T1000 (cell line): ENCODE results near the gene BLOC1S4.
"Not testable (repeated sequence)": the region's sequence is repeated elsewhere in the genome, so short reads cannot be mapped to it uniquely, and the experiment has no call there.

Experiments
- DNase-seq: peaks from one replicate; lab custom pipeline; 2025; ENCODE audit warnings: mixed read lengths; lab: John Stamatoyannopoulos, UW

BLOC1S4 gene

GRCh38 chr4:6742507-6742906 lies 26.5 kb downstream of the BLOC1S4 start:
- DNase-seq, result no peak

GRCh38 chr4:6742989-6743388 lies 27.0 kb downstream of the BLOC1S4 start:
- no peak for DNase-seq

- no peak for DNase-seq
Observed at GRCh38 chr4:6746721-6747293, 30.8 kb downstream of the BLOC1S4 start.

- no peak for DNase-seq
Observed at GRCh38 chr4:6747294-6748051, 31.5 kb downstream of the BLOC1S4 start.

GRCh38 chr4:6748286-6748685 lies 32.3 kb downstream of the BLOC1S4 start:
- DNase-seq, result no peak

GRCh38 chr4:6749340-6750171 lies 33.6 kb downstream of the BLOC1S4 start:
- no peak for DNase-seq

GRCh38 chr4:6750286-6751221 lies 34.6 kb downstream of the BLOC1S4 start:
- no peak for DNase-seq

GRCh38 chr4:6751611-6752485 lies 35.9 kb downstream of the BLOC1S4 start:
- DNase-seq, result no peak

GRCh38 chr4:6752486-6752829 lies 36.5 kb downstream of the BLOC1S4 start:
- DNase-seq, result no peak

GRCh38 chr4:6753103-6753560 lies 37.2 kb downstream of the BLOC1S4 start:
- no peak for DNase-seq

- DNase-seq, result no peak
Observed at GRCh38 chr4:6753891-6754290, 37.9 kb downstream of the BLOC1S4 start.

GRCh38 chr4:6754481-6755087 lies 38.6 kb downstream of the BLOC1S4 start:
- no peak for DNase-seq

GRCh38 chr4:6755088-6755753 lies 39.2 kb downstream of the BLOC1S4 start:
- no peak for DNase-seq

GRCh38 chr4:6756345-6756744 lies 40.4 kb downstream of the BLOC1S4 start:
- DNase-seq, result not testable (repeated sequence)

- no peak for DNase-seq
Observed at GRCh38 chr4:6758728-6759127, 42.8 kb downstream of the BLOC1S4 start.

- no peak for DNase-seq
Observed at GRCh38 chr4:6760865-6761264, 44.9 kb downstream of the BLOC1S4 start.

GRCh38 chr4:6761649-6762615 lies 46.0 kb downstream of the BLOC1S4 start:
- DNase-seq, result no peak

- DNase-seq, result no peak
Observed at GRCh38 chr4:6763330-6763851, 47.4 kb downstream of the BLOC1S4 start.
